CD4-positive, alpha-beta T cell treated with Interleukin-12 subunit alpha and Interleukin-12 subunit beta, for 1 hour (primary cell): ENCODE data around the gene IL1RN.
"Not testable (repeated sequence)": the region's sequence is repeated elsewhere in the genome, so short reads cannot be mapped to it uniquely, and the experiment has no call there.

Source experiments
- DNase-seq: peaks from one replicate; pipeline ENCODE4 v3.0.0-alpha.2; 2020

IL1RN gene, protein sequence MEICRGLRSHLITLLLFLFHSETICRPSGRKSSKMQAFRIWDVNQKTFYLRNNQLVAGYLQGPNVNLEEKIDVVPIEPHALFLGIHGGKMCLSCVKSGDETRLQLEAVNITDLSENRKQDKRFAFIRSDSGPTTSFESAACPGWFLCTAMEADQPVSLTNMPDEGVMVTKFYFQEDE

DNA sequence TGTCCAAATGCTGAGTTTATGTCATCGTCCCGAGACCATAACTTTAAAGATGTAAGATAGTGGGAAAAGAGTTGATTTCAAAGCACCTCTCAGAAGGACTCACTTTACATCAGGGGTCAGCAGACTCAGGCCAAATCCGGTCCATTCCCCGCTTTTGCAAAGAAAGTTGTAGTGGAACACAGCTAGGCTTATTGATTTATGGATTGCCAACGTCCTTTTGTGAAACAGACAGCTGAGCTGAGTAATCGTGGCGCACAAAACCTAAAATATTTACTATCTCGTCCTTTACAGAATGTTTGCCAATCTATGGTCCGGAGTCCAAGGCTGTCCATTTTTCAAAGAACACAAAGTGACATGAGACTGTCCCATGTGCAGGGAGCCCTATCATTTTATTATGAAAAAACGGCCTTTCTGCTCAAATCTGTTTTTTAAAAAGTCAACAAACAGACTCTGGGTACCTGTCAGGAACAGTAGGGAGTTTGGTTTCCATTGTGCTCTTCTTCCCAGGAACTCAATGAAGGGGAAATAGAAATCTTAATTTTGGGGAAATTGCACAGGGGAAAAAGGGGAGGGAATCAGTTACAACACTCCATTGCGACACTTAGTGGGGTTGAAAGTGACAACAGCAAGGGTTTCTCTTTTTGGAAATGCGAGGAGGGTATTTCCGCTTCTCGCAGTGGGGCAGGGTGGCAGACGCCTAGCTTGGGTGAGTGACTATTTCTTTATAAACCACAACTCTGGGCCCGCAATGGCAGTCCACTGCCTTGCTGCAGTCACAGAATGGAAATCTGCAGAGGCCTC lies at the start of gene IL1RN:
TSS of gene IL1RN (plus strand) at position 754 of the 801 bp plus-strand sequence. CDS start at position 781, 27 bp downstream.
- peak; percentile 16 for DNase-seq

DNA sequence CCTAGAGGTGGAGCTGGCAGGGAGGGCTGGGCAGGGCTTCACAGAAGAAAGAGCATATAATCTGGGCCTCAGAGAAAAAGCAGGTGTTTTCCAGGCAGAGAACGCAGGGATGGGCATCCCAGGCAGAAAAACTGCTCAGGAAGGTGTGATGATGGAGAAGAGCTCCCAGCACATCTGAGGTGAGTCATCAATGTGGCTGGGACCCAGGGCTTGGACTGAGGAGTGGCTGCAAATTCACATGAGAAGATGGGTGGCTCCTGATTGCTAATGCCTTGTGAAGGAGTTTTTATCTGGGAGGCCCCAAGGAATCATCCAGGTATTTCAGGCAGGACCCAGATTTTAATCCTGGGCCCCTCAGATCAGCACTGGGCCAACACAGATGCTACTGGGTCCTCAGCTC lies 49.5 kb upstream of the IL1RN start:
- DNase-seq: no peak

DNA sequence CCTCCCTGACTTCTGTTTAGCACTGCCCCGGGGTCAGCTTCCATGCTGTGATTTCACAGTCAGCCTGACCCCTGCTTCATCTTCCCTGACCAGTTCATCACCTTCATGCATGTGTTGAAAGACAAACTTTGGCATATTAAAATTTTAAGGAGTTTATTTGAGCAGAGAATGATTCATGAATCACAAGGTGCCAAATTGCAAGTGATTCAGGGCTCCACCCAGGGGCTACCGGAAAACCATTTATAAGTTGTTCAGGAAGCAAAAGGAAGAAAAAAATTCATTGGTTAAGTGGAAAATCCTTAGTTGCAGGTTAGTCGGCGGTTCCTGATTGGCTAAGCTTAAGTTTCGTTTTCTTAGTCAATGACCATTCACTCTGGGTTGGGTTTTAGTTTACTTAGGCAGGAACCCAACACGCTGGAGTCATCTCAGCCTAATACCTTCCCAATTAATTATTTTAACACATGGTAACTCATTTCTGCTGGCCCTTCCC lies 49.0 kb upstream of the IL1RN start:
- no peak for DNase-seq

DNA sequence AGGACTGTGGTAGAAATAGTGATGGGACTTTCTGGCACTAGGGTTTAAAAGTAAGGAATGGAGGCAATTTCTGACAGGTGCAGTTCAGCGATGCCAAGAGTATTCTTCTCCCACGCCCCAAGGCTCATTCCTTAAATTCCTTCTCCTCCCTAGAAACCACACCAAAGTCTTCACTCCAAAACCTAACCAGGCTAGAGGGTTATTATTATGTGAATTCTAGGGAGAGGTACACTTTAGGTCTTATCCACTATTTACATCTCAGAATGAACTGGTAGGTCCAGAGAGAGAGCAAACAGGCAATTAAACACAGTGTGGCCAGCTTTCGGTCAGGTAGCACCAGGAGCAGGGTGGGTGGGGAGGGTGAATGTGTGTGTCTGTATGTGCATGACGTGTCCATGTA lies 48.3 kb upstream of the IL1RN start:
- DNase-seq: no peak

DNA sequence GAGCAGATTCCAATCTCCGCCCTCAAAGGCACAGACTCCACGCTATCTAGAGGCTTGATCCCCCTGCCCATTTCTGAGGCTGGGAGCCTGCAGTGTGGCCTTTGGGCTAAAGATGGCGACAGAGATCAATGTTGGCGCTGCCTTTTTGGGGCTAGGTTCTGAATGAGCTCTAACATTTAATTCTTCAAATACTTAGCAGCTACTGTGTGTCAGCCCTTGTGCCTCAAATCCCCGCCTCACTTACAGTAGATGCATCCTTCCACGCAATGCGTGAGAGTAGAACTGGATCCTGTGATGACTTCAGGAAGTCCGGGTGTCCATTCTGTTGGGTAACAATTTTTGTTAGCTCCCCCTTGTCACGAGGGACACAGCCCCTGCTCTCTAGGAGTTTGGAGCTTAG lies 47.3 kb upstream of the IL1RN start:
- DNase-seq: peak; percentile 34

DNA sequence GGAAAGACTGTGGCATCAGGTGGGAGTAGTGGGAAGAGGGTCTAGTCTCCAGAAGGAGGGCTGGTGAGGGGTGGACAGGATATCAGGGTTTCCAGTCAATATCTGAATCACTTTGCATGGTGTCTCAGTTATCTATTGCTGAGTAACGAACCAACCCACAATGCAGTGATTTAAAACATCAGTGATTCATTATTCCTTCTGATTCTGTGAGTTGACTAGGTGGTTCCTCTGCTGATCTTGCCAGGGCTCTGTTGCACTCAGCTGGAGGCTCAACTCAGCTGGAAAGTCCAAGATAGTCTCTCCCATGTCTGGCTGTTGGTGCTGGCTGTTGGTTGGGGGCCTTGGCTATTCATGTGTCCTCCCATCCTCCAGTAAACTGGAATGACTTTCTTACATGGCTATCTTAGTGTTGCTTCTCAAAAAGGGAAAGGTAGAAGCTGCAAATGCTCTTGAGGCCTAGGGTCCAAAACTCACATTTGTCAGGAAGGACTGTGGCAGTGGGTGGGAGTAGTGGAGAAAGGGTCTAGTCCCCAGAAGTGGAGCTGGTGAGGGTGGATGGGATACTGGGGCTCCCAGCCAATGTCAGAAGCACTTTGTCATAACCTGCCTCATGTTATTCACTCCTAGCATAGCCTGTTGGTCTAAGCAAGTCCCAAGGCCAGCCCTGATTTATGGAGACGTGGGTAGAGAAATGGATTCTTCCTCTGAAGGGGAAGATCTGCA lies 45.7 kb upstream of the IL1RN start:
- DNase-seq: no peak

DNA sequence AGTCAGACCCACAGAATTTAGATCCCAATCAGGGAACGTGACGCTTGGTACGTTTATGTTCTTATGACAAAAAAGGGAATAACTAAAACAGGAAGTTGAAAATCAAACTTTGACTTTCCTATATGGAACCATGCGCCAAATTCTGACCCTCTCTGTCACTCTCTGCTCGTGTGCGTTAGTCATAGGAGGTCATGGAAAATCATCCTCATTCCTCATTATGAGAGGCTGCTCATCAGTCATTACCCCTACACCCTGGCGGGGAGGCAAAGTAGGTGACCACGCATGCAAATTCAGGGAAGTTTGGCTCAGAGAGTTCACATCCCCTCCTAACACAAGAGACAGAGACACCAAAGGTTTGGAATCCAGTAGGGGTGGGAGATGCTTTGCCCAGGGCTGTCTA lies 44.1 kb upstream of the IL1RN start:
- DNase-seq: no peak

DNA sequence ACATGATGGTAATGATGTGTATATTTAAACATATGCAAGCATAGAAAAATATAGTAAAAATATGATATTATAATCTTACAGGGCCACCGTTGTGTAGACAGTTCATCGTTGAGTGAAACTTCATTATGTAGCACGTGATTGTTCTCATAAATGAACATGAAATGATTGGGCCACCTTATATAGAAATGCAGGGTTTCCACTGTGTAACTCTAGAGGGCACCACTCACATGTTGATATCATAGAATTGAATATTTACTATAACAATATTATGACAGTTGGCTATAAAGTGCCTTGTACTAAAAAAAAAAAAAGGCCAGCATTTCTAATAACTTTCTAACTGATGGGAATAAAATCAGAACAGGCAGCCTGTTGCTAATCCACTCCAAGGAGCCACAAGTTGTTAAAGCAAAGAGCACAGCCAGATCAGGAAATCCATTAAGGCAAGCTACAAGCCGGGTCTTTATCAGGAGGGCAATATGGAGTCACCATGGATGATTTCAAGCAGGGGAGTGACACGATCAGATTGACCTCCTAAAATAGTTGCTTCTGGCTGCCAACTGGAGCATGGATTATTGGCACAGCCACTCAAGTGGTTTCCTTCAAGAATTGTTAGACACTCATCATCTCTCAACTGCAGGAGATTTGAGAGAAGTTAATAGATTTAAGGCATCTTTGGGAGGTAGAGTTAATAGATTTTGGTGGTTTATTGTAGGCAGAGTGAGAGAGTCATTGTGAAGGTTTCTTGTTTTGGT lies 43.0 kb upstream of the IL1RN start:
- peak; percentile 26 for DNase-seq

DNA sequence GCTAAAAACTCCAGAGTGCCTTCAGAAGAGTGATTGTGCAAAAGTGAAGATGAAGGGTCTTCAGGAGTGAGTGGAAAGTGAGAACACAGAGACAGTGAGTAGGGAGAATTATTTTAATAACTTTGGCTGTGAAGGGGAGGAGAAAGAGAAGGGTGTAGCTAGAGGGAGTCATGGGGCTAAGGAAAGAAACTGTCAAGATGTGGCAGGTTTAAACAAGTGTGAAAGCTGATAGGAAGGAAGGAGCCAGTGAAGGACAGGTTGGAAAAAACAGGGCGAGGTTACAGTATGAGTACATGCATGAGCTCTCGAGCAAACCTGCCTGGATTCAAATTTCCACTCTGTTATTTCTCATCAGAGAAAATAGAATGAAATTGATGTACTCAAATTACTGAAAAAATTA lies 41.9 kb upstream of the IL1RN start:
- DNase-seq: no peak

DNA sequence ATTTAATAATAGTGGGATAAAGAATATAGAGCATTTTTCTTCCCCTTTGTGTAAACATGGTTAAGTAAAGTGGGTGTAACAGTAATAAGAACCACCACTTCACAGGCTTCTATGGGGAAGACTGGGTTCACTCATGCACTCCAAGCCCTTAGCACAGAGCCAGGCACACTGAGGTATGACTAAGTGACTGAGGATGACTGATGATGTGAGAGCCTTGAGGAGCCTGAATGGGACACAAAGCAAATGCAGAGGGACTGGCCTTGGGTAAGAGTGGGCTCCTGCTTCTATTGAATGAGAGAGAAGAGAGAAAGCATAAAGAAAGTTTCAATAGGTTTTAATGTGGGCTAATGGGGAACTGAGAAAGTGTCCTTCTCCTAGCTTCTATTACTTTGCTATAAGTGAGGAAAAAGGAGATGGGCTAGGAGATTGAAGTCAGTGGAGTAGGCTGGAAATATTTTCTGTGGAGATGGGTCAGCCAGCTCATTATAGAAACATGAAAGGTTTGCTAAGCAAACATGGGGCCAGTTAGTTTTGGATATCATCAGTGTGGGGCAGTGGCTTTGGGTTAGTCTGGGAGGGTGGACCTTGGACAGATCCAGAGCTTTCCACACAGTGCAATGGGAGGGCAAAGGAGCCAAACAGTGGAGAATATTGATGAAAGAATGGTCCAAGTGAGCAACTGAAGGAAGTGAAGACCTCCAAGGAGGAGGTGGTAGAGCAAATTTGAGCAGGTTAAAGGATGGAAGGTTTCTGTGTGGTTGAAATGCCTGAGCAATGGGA lies 39.0 kb upstream of the IL1RN start:
- DNase-seq: no peak

DNA sequence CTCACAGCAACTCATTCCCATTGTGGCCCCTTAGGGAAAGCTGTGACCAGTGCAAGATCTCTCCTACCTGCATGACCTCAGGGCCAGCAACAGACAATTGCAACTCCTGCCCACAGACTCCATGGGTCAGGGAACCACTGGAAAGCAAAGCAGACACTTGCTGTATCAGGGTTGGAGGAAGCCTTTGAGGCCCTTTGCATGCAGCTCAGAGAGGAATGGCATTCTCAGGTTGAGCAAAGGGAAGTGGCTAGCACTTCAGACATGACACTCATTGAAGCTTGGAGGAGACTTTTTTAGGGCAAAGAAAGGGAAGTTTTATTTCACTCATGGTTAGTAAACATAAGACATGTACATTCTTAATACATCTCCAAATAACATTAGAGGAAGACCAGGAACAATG lies 37.5 kb upstream of the IL1RN start:
- DNase-seq: no peak

DNA sequence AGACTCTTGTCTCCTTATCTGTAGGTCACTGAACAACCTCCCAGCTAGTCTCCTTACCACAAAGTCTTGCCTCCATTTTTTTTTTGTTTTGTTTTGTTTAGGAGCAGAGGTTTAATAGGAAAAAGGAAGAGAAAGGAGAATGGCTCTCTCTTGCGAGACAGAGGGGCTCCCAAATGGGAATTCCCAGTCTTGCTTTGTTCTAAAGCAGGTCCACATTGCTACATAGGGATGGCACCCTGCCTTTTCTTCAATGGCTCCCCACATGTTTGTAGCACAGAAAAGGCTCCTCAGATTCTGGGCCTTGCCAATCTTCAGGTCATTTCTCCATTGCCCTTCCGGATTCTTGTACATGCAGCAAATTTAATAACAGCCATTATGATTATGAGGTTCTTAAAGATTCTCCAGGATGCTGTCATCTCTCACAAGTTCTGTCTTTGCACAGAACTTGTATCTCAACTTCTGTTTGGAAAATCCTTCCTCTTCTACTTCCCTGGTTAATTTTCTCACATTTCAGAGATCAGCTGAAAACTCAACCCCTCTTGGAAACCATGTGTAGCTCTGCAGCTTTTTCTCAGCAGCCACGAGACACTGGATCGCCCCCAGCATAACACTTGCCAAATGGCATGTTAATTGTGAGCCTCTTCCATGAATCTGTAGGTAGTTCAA lies 36.0 kb upstream of the IL1RN start:
- DNase-seq: no peak

DNA sequence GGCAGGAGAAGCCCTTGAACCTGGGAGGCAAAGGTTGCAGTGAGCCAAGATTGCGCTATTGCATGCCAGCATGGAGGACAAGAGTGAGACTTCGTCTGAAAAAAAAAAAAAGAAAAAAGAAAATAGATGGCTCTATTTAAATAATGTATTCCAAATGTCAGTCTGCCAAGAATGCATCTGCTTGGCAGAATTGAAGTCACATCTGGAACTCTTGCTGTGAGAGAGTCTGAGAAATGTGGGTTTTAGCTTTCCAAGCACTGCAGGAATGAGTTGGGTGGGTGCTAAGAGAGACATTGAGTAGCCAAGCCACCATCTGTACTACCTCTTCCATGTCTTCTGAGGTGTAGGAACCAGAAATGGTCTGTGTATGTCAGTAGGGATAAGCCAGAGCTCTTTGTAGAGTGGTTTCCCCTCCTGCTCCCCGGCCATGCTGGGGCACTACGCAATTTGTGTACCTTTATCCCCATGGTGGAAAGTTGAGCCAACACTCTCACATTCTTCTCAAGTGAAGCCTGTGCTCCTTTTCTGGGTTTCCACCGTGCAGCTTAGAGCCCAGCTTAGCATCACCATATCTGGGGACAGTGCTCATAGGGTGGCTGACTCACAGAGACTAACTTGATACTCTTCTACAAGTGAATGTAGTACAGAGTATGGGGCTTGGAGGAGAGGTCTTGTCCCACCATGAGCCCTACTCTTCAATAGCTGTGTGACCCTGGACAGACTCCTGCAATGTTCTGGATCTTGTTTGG lies 34.4 kb upstream of the IL1RN start:
- DNase-seq: no peak

DNA sequence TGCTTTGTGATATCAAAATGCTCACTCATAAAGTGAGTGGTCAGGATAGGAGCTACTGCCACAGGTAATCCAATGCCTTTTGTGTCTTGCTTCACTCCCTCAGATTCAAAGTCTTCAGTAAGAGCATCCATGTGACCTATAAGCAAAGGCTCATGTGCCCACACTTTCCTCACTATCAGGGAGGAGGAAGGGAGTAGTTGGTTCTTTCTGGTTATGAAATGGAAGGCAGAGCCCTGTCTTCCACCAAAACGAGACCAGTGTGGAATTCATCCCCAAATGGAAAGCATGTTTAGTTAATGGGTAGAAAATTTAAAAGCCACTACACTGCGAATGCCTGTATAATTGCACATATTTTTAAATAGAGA lies 33.8 kb upstream of the IL1RN start:
- DNase-seq: no peak

DNA sequence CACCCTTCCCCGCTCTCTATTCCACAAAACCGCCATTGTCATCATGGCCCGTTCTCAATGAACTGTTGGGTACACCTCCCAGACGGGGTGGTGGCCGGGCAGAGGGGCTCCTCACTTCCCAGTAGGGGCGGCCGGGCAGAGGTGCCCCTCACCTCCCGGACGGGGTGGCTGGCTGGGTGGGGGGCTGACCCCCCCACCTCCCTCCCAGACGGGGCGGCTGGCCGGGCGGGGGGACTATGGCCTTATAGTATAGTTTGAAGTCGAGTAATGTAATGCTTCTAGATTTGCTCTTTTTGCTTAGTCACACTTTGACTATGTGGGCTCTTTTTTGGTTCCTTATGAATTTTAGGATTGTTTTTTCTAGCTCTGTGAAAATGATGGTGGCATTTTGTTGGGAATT lies 31.1 kb upstream of the IL1RN start:
- not testable (repeated sequence) for DNase-seq

DNA sequence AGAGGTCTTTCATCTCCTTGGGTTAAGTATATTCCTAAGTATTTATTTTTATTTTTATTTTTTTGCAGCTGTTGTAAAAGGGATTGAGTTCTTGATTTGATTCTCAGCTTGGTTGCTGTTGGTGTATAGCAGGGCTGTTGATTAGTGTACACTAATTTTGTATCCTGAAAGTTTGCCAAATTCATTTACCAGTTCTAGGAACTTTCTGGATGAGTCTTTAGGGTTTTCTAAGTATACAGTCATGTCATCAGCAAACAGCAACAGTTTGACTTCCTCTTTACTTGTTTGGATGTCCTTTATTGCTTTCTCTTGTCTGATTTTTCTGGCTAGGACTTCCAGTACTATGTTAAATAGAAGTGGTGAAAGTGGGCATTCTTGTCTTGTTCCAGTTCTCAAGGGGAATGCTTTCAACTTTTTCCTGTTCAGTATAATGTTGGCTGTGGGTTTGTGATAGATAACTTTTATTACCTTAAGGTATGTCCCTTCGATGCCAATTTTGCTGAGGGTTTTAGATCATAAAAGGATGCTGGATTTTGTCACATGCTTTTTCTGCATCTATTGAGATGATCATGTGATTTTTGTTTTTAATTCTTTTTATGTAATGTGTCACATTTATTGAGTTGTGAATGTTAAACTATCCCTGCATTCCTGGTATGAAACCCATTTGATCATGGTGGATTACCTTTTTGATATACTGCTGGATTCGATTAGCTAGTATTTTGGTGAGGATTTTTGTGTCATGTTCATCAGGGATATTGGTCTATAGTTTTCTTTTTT lies 30.4 kb upstream of the IL1RN start:
- not testable (repeated sequence) for DNase-seq

DNA sequence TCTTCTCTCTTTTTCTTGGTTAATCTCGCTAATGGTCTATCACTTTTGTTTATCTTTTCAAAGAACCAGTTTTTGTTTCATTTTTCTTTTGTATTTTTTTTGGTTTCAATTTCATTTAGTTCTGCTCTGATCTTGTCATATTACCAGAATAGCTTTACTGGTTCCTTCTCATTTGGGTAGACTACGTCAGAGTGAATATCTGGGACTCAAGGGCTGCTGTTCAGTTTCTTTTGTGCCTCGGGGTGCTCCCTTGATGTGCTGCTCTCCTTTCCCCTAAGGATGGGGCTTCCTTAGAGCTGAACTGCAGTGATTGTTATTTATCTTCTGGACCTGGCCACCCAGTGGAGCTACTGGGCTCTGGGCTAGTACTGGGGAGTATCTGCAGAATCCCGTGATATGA lies 29.4 kb upstream of the IL1RN start:
- DNase-seq: peak; percentile 28

DNA sequence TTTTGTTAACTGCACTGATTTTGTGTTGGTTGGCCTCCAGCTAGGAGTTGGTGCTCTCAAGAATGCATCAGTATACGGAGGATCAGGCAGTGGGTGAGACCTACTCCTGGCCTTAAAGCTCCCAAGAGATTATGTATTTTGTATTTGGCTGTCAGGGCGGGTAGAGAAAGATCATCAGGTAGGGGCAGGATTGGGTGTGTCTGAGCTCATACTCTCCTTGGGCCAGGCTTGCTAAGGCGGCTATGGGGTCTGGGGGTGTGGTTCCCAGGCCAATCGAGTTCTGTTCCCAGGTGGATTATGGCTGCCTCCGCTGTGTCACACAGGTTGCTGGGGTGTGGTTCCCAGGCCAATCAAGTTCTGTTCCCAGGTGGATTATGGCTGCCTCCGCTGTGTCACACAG lies 28.9 kb upstream of the IL1RN start:
- DNase-seq: no peak

DNA sequence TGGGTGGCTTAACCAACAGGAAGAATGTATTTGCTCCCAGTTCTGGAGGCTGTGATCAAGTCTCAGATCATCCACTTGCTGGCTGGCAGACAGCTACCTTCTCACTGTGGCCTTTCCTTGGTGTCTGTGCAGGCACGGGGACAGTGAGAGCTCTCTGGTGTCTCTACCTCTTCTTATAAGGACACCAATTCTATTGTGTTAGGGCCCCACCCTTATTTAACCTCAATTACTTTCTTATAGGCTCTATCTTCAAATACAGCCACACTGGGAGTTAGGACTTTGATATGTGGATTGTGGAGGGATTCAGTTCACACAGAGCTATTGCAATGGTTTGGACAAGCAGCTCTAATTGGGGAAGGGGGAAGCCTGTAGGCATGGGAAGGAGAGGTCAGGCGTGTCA lies 25.3 kb upstream of the IL1RN start:
- DNase-seq: no peak

DNA sequence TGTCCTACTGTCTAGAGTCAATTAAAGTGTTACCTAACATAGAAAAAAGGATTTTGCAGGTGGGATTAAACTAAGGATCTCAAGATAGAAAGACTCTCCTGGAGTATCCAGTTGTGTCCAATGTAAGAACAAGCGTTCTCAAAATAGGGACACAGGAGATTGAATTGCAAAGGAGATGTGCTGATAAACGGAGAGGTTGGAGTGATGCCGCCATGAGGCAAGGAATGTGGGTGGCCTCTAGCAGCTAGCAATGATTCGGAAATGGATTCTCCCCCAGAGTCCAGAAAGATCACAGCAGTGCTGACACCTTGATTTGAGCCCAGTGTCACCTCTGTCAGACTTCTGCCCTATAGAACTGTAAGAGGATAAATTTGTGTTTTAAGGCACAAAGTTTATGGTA lies 24.1 kb upstream of the IL1RN start:
- DNase-seq: no peak
